Activated CD8-positive, alpha-beta memory T cell treated with anti-CD3 and anti-CD28 coated beads, Interleukin-2, amount 50 U/mL, for 1 hour (primary cell): ENCODE measurements around the gene ZSWIM5.
"Not testable (repeated sequence)": the region's sequence is repeated elsewhere in the genome, so short reads cannot be mapped to it uniquely, and the experiment has no call there.

Source experiments
- DNase-seq: peaks from one replicate; pipeline ENCODE4 v3.0.0-alpha.2; 2020; ENCODE audit errors: extremely low read depth

Gene ZSWIM5

DNA sequence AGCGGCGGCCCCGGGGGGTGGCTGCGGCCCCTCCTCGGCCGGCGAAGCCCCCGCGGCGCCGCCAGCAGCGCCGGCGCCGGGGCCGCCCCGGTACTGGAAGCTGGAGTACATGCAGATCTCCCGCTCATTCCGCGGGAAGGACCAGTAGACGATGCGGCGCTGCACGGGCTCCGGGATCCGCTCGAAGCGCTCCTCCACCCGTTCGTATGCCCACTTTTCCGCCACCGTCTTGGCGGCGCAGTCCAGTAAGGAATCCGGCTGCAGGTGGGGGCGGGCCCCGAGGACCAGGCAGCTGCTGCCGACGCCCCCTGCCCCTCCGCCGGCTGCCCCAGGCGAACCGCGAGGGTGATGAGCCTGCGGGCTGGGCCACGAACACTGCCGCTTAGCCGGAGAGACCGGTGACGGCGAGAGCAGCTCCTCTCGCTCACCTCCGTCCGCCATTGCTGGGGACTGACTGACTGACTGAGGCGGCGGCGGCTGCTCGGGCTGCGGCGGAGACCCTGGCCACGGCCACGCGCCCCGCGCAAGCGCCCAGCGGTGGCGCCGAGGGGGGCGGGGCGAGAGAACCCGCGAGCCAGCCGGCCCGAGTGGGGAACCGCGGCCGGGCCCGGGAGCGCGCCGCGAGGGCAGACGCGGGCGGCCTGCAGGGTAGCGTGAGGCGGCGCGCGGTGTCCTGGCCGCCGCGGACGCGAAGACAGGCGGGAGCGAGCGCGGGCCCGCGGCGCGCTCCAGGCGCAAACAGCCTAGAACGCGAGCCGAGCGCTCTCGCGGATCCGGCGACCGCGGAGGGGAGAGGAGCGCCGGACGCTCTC is at the start of gene ZSWIM5:
Gene ZSWIM5, minus strand, starts transcription at position 696 of the 812 bp plus-strand sequence. Its CDS starts 255 bp downstream, at position 441.
- DNase-seq, result peak; percentile 13

DNA sequence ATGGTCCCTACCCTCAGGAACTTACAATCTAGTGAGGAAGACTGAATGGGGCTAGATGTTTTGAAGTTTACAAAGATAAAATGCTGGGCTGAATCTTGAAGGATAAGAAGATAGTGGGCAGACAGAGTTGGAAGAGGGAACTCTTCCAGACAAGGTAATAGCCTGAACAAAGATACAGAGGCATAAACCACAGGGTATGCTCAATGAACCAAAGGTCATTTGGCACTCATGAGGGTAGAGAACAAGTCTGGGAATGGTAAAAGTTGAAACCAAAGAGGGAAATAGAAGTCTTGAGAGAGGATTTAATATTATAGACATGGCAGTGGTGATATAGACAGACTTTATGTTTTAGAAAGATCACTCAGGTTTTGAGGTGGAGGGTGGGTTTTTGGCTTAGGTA is 48.1 kb upstream of the ZSWIM5 start:
- no peak for DNase-seq

DNA sequence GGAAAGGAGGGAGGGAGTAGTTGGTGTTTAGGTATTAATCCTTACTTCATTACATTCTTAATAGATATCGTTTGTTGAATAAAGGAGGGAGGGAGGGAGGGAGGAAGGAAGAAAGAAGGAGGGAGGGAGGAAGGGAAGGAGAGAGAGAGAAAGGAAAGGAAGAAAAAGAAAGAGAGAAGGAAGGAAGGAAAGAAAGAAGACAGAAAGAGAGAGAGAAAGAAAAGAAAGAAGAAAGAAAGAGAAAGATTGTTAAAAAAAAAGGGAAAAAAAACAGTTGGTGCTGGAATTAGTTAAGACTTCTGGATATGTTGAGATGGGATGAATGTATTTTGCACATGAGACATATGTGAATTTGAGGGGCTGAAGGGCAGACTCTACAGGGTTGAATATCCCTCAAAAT is 44.1 kb upstream of the ZSWIM5 start:
- no peak for DNase-seq

GRCh38 chr1:45248004-45248403 is 41.6 kb upstream of the ZSWIM5 start:
- not testable (repeated sequence) for DNase-seq

DNA sequence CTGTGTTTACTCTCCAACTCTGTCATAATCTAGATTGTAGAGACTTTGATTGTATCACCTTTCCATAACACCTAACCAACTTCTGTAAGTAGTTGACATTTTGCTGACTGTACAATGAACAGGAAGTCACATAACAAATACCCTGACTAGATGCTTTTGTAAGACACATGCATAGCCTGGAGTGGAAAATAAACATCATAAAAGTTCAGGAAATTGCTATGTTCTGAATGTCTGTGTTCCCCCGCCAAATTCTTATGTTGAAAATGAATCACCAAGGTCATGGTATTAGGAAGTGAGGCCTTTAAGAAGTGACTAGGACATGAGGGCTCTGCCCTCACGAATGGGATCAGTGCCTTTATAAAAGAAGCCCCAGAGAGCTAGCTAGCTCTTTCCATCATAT is 40.4 kb upstream of the ZSWIM5 start:
- DNase-seq, result no peak

GRCh38 chr1:45246359-45246758 is 40.0 kb upstream of the ZSWIM5 start:
- not testable (repeated sequence) for DNase-seq

GRCh38 chr1:45244660-45245059 is 38.3 kb upstream of the ZSWIM5 start:
- no peak for DNase-seq

DNA sequence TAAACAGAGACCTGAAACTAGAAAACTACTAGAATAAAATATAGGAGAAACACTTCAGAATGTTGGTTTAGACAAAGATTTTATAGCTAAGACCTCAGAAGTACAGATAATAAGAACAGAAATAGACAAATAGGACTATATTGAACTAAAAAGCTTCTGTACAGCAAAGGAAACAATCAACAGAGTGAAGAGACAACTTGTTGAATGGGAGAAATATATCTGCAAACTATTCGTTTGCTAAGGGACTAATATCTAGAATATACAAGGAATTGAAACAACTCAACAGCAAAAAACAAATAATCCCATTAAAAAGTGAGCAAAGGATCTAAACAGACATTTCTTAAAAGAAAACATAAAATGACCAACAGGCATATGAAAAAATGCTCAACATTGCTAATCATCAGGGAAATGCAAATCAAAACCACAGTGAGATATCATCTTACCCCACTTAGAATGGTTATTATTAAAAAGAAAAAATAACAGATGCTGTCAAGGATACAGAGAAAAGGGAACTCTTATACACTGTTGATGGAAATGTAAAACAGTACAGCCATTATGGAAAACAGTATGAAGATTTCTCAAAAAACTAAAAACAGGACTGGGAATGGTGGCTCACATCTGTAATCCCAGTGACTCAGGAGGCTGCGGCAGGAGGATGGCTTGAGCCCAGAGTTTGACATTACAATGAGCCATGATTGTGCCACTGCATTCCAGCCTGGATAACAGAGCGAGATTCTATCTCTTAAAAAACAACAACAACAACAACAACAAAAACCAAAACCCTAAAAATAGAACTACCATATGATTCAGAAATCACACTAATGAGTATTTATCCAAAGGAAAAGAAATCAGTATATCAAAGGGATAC is 37.3 kb upstream of the ZSWIM5 start:
- DNase-seq, result no peak

GRCh38 chr1:45238846-45239245 is 32.4 kb upstream of the ZSWIM5 start:
- DNase-seq, result no peak

- no peak for DNase-seq
Measured at GRCh38 chr1:45236136-45236535, 29.7 kb upstream of the ZSWIM5 start.

DNA sequence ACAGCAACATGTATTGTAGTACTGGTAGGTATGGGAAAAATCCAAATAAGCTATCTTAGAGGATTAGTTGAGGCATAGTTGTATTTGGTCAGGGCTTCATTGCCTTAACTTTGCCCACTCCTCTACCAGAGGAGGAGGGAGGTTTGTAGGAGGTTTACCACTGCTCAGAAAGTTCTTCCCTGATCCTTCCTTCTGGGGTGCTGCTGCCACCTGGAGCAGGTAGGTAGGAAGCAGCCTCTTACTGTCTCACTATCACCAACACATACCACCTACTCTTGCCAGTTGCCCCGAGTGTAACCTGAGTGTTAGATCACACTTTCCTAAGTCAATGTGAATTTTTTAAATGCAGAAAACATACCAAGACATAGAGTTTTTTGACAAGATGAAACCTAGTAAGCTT is 24.1 kb upstream of the ZSWIM5 start:
- DNase-seq, result no peak

DNA sequence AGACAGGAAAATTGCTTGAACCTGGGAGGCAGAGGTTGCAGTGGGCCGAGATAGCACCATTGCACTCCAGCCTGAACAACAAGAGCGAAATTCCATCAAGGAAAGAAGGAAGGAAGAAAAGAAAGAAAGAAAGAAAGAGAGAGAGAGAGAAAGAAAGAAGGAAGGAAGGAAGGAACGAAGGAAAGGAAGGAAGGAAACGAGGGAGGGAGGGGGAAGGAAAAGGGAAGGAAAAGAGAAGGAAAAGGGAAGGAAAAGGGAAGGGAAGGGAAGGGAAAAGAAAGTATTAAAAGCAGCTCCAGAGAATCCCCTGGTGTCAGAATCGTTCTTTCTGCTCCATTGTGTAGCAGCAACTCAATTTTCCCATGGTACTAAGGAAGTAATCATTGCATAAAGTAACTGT is 19.2 kb upstream of the ZSWIM5 start:
- no peak for DNase-seq

GRCh38 chr1:45223710-45224109 is 17.3 kb upstream of the ZSWIM5 start:
- not testable (repeated sequence) for DNase-seq

GRCh38 chr1:45221716-45222115 is 15.3 kb upstream of the ZSWIM5 start:
- no peak for DNase-seq

- no peak for DNase-seq
Measured at GRCh38 chr1:45216861-45217260, 10.5 kb upstream of the ZSWIM5 start.

DNA sequence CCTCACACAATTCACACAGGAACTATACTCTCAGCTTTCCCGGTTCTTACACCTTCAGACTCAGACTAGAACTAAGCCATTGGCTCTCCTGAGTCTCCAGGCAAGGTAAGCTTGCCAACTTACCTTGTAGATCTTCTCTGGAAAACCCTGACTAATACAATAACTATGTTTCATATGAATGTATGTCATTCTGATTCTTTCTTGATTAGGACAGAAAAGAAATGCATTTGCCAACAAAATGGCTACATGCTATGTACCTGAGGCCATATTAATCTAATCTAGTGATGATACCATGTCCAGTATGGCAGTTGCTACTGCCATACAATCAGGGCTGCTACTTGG is 9.8 kb upstream of the ZSWIM5 start:
- DNase-seq, result no peak

GRCh38 chr1:45215485-45216199 is 9.2 kb upstream of the ZSWIM5 start:
- DNase-seq, result no peak

- DNase-seq, result no peak
Measured at GRCh38 chr1:45213892-45214291, 7.5 kb upstream of the ZSWIM5 start.

GRCh38 chr1:45211076-45211475 is 4.7 kb upstream of the ZSWIM5 start:
- DNase-seq, result no peak

- no peak for DNase-seq
Measured at GRCh38 chr1:45206808-45207623, 611 bp upstream of the ZSWIM5 start.
